IMR-90 (cell line): ENCODE results near the gene PDCD1LG2. TPM values are rescaled to one million over a fixed set of nuclear protein-coding genes. Genes with fewer than 3 reads are reported as not detected.

Experiments used
- ATAC-seq: fragments of 200-7000 bp; cut with Tn5 transposase; 2 replicates; pipeline ENCODE4 v1.9.1; 2020; ENCODE audit warnings: low read depth, mild to moderate bottlenecking, moderate library complexity
- BruUV-seq: library from RNA; stranded (reverse); fragments of 400-500 nt; replicated peaks from 2 replicates; lab custom pipeline; 2021; lab: Mats Ljungman, UMichigan
- CTCF ChIA-PET: fragments of 300-600 bp; formaldehyde crosslinking; extraction: SDS; loops from one replicate; lab custom pipeline; 2021; ENCODE audit warnings: antibody characterized with exemption; lab: Yijun Ruan, JAX
- POLR2A ChIA-PET: fragments of 300-600 bp; sonication (Branson Sonifier 250); formaldehyde crosslinking; loops from one replicate; lab custom pipeline; 2022; ENCODE audit warnings: antibody characterized with exemption; ENCODE audit not compliant: unreplicated experiment; lab: Charles Lee
- DNase-seq: peaks from one replicate; pipeline ENCODE4 v3.0.0; 2013
- H2AFZ ChIP-seq: replicated peaks from 2 replicates; pipeline ENCODE3; 2013; ENCODE audit warnings: low read length, mild to moderate bottlenecking; ENCODE audit not compliant: poor library complexity
- H2AK5ac ChIP-seq: 2 replicates; pipeline ENCODE4 v1.6.1; 2013; ENCODE audit warnings: low read depth, low read length, inconsistent platforms
- H2AK9ac ChIP-seq: replicated peaks from 2 replicates; pipeline ENCODE3; 2013; ENCODE audit warnings: mild to moderate bottlenecking, low read depth, low read length, moderate library complexity; ENCODE audit not compliant: poor library complexity
- H2BK120ac ChIP-seq: 2 replicates; pipeline ENCODE4 v1.6.1; 2013; ENCODE audit warnings: low read depth, low read length, inconsistent platforms
- H2BK15ac ChIP-seq: 3 replicates; pipeline ENCODE4 v1.6.1; 2013; ENCODE audit warnings: low read depth, low read length, inconsistent platforms
- H2BK20ac ChIP-seq: 2 replicates; pipeline ENCODE4 v1.6.1; 2013; ENCODE audit warnings: low read depth, mild to moderate bottlenecking, inconsistent platforms, low read length, moderate library complexity
- H2BK5ac ChIP-seq: 2 replicates; pipeline ENCODE4 v1.6.1; 2013; ENCODE audit warnings: mild to moderate bottlenecking, low read depth, low read length, inconsistent platforms; ENCODE audit not compliant: poor library complexity, severe bottlenecking
- H3K14ac ChIP-seq: replicated peaks from 2 replicates; pipeline ENCODE4 v1.6.1; 2013; ENCODE audit warnings: low read depth, low read length, inconsistent platforms
- H3K18ac ChIP-seq: 2 replicates; pipeline ENCODE4 v1.6.1; 2013; ENCODE audit warnings: low read depth, low read length, control low read depth
- H3K23ac ChIP-seq: 2 replicates; pipeline ENCODE4 v1.6.1; 2013; ENCODE audit warnings: low read depth, low read length, inconsistent platforms
- H3K27ac ChIP-seq: 2 replicates; pipeline ENCODE4 v1.5.1; 2013; ENCODE audit warnings: mild to moderate bottlenecking, control low read depth, low read length; ENCODE audit not compliant: insufficient read depth
- H3K27me3 ChIP-seq: 2 replicates; pipeline ENCODE4 v1.6.1; 2013; ENCODE audit warnings: low read length; ENCODE audit not compliant: control insufficient read depth, insufficient read depth
- H3K36me3 ChIP-seq: 2 replicates; pipeline ENCODE4 v1.6.1; 2013; ENCODE audit warnings: low read length, mixed read lengths; ENCODE audit not compliant: control insufficient read depth, insufficient read depth
- H3K4ac ChIP-seq: 2 replicates; pipeline ENCODE4 v1.6.1; 2013; ENCODE audit warnings: low read depth, low read length, inconsistent platforms
- H3K4me1 ChIP-seq: 2 replicates; pipeline ENCODE4 v1.6.1; 2013; ENCODE audit warnings: low read length, mixed read lengths; ENCODE audit not compliant: control insufficient read depth, insufficient read depth
- H3K4me2 ChIP-seq: 2 replicates; pipeline ENCODE4 v1.6.1; 2013; ENCODE audit warnings: low read depth, mild to moderate bottlenecking, control low read depth, low read length, moderate library complexity
- H3K4me3 ChIP-seq: 2 replicates; pipeline ENCODE4 v1.5.1; 2013; ENCODE audit warnings: low read depth, mild to moderate bottlenecking, control low read depth, low read length, moderate library complexity; ENCODE audit not compliant: insufficient read depth
- H3K56ac ChIP-seq: 2 replicates; pipeline ENCODE4 v1.6.1; 2013; ENCODE audit warnings: low read length, inconsistent platforms; ENCODE audit not compliant: insufficient read depth; ENCODE audit errors: extremely low read depth
- H3K79me1 ChIP-seq, 2 experiments: 2 replicates each; pipeline ENCODE4 v1.6.1; 2013; ENCODE audit warnings: low read length in 2 of 2, inconsistent platforms in 1 of 2, low read depth in 1 of 2
- H3K9ac ChIP-seq: 2 replicates; pipeline ENCODE4 v1.6.1; 2013; ENCODE audit warnings: low read depth, low read length, control low read depth
- H3K9me1 ChIP-seq: 2 replicates; pipeline ENCODE4 v1.6.1; 2013; ENCODE audit warnings: low read length, inconsistent platforms; ENCODE audit not compliant: insufficient read depth
- H3K9me3 ChIP-seq: 2 replicates; pipeline ENCODE4 v1.6.1; 2013; ENCODE audit warnings: low read length; ENCODE audit not compliant: control insufficient read depth, insufficient read depth
- H4K20me1 ChIP-seq: 2 replicates; pipeline ENCODE4 v1.6.1; 2013; ENCODE audit warnings: low read length, inconsistent platforms; ENCODE audit not compliant: insufficient read depth
- H4K5ac ChIP-seq: 2 replicates; pipeline ENCODE4 v1.6.1; 2013; ENCODE audit warnings: mild to moderate bottlenecking, low read depth, low read length, control low read depth
- H4K8ac ChIP-seq, 2 experiments: 2 replicates each; pipeline ENCODE4 v1.6.1; 2013; ENCODE audit warnings: low read depth in 2 of 2, low read length in 2 of 2, control low read depth in 1 of 2, inconsistent platforms in 1 of 2
- H4K91ac ChIP-seq: 2 replicates; pipeline ENCODE4 v1.6.1; 2013; ENCODE audit warnings: low read depth, low read length, inconsistent platforms; ENCODE audit not compliant: insufficient read depth
- BHLHE40 ChIP-seq: fragments of 150-350 bp; IDR thresholded peaks from 2 replicates; pipeline ENCODE4 v1.6.1; 2016; ENCODE audit warnings: mild to moderate bottlenecking, low read depth, low read length
- CEBPB ChIP-seq: IDR thresholded peaks from 2 replicates; pipeline ENCODE4 v1.6.1; 2012; ENCODE audit warnings: low read depth, low read length, improper control_type of control experiment
- CHD1 ChIP-seq: IDR thresholded peaks from 2 replicates; pipeline ENCODE4 v1.6.1; 2012; ENCODE audit warnings: low read depth, low read length, improper control_type of control experiment
- CTCF ChIP-seq: conservative IDR thresholded peaks from 2 replicates; pipeline ENCODE4 v1.5.1; 2012; ENCODE audit warnings: mild to moderate bottlenecking, low read depth, low read length, improper control_type of control experiment
- ELK1 ChIP-seq: fragments of 150-350 bp; IDR thresholded peaks from 2 replicates; pipeline ENCODE4 v1.6.1; 2016; ENCODE audit warnings: low read depth, mild to moderate bottlenecking, low read length, moderate library complexity, borderline replicate concordance
- FOS ChIP-seq: fragments of 150-350 bp; IDR thresholded peaks from 2 replicates; pipeline ENCODE4 v1.6.1; 2016; ENCODE audit warnings: low read depth, low read length
- MAFK ChIP-seq: IDR thresholded peaks from 2 replicates; pipeline ENCODE4 v1.6.1; 2012; ENCODE audit warnings: low read depth, low read length, improper control_type of control experiment
- MAZ ChIP-seq: IDR thresholded peaks from 2 replicates; pipeline ENCODE4 v1.6.1; 2012; ENCODE audit warnings: low read depth, mild to moderate bottlenecking, low read length, improper control_type of control experiment, moderate library complexity, borderline replicate concordance
- MXI1 ChIP-seq: IDR thresholded peaks from 2 replicates; pipeline ENCODE4 v1.6.1; 2012; ENCODE audit warnings: low read depth, mild to moderate bottlenecking, low read length, moderate library complexity, borderline replicate concordance
- NFE2L2 ChIP-seq: fragments of 150-350 bp; IDR thresholded peaks from 2 replicates; pipeline ENCODE4 v1.6.1; 2016; ENCODE audit warnings: low read depth, mild to moderate bottlenecking, low read length
- POLR2A ChIP-seq: IDR thresholded peaks from 2 replicates; pipeline ENCODE4 v1.6.1; 2012; ENCODE audit warnings: mild to moderate bottlenecking, low read depth, low read length
- RAD21 ChIP-seq: IDR thresholded peaks from 2 replicates; pipeline ENCODE4 v1.6.1; 2012; ENCODE audit warnings: low read length, improper control_type of control experiment
- RCOR1 ChIP-seq: IDR thresholded peaks from 2 replicates; pipeline ENCODE4 v1.6.1; 2012; ENCODE audit warnings: mild to moderate bottlenecking, low read length, improper control_type of control experiment; ENCODE audit not compliant: insufficient replicate concordance
- RFX5 ChIP-seq: IDR thresholded peaks from 2 replicates; pipeline ENCODE4 v1.8.0; 2012; ENCODE audit warnings: low read depth, mild to moderate bottlenecking, low read length, moderate library complexity
- SMC3 ChIP-seq: fragments of 150-350 bp; IDR thresholded peaks from 2 replicates; pipeline ENCODE4 v1.6.1; 2016; ENCODE audit warnings: low read depth, mild to moderate bottlenecking, antibody characterized with exemption, low read length, moderate library complexity
- USF2 ChIP-seq: fragments of 150-350 bp; IDR thresholded peaks from 2 replicates; pipeline ENCODE4 v1.6.1; 2017; ENCODE audit warnings: mild to moderate bottlenecking, antibody characterized with exemption, low read length, low read depth
- WGBS, 2 experiments: methylation state at CpG; one replicate each; pipeline versions ENCODE4 v1.1.5 to v1.1.7; 2013; ENCODE audit warnings: missing lambda C conversion rate in 2 of 2; ENCODE audit not compliant: insufficient read length in 1 of 2; ENCODE audit errors: extremely low coverage in 2 of 2; 5-methylcytosine and 5-hydroxymethylcytosine counted together
- dilution Hi-C: fragments of 300-500 bp; cut with HindIII; formaldehyde crosslinking; loops from one replicate; pipeline ENCODE4 v1.14.3; 2018; ENCODE audit warnings: low sequenced_read_pairs; ENCODE audit not compliant: unreplicated experiment
- in situ Hi-C: fragments of 300-500 bp; cut with MboI; formaldehyde crosslinking; loops from 3 replicates; pipeline ENCODE4 v1.14.3; 2019; ENCODE audit warnings: low sequenced_read_pairs, inconsistent platforms, mixed read lengths
- intact Hi-C: fragments of 100-400 bp; cut with micrococcal nuclease; formaldehyde crosslinking; loops from 2 replicates; pipeline ENCODE4 v1.10.0; 2022
- polyA plus RNA-seq, 3 experiments: library from polyadenylated mRNA; depleted of rRNA; stranded (reverse); fragments of >200 nt; gene quantifications; 2 replicates each; pipeline ENCODE4 v1.2.3, GENCODE V29; 2012; ENCODE audit warnings: low replicate concordance in 1 of 3
- total RNA-seq: library from RNA; depleted of rRNA; stranded (reverse); fragments of >200 nt; gene quantifications from 2 replicates; pipeline ENCODE4 v1.2.3, GENCODE V29; 2012

The PDCD1LG2 gene
- total and polyA plus RNA-seq, 2 of the 4 experiments (the other 2 are of a cell fraction) = 17.5 to 33.3 TPM

GRCh38 chr9:5620494-5620893 lies 110.2 kb downstream of the PDCD1LG2 start:
- intact Hi-C loops (no loop called here), in situ Hi-C loops (no loop called here), dilution Hi-C loops (no loop called here)
- POLR2A ChIA-PET = interaction anchor here (0.6 kb wide), 1 partner anchor 828 kb away, joined by 3 read pairs; no protein-coding TSS in a partner anchor
- Histone ChIP-seq H4K5ac (peak overlapping the region; percentile 63; the same call in 1 of the 2 replicates), H3K9me1 (peaks cover 3% of the 10 kb centered on the region; the same call in 1 of the 2 replicates), H3K18ac (peak overlapping the region; percentile 66; the same call in 1 of the 2 replicates), H4K20me1 (no peaks in the 10 kb centered on the region), H2BK20ac (peak overlapping the region; percentile 70; the same call in 1 of the 2 replicates), H3K56ac (no peak overlapping the region), H4K8ac (peak overlapping the region; percentile 30 to 57; a peak in 3 of 4 replicates), H2AK5ac (0 out of 2 replicates have a peak overlapping the region, but pooled peaks have one; percentile 77), H2BK15ac (peak overlapping the region; percentile 82; the same call in 2 of the 3 replicates), H4K91ac (no peak overlapping the region), H2AFZ (no peak overlapping the region), H3K9ac (no peak overlapping the region), H3K79me1 (peaks cover 27 to 49% of the 10 kb centered on the region in 2 experiments), H3K23ac (no peak overlapping the region), H3K9me3 (no peaks in the 10 kb centered on the region), H3K4me3 (no peak overlapping the region), H3K4ac (peak overlapping the region; percentile 37), H3K27ac (no peak overlapping the region), H3K36me3 (no peaks in the 10 kb centered on the region), H2BK5ac (peak overlapping the region; percentile 87), H2AK9ac (no peak overlapping the region), H3K4me1 (peaks cover 2% of the 10 kb centered on the region), H2BK120ac (peak overlapping the region; percentile 69; the same call in 1 of the 2 replicates), H3K27me3 (no peaks in the 10 kb centered on the region), H3K4me2 (no peak overlapping the region), H3K14ac (no peak overlapping the region; the same call in 1 of the 2 replicates)
- CTCF ChIA-PET = no interaction called here
- no peak for ATAC-seq
- WGBS, 2 experiments = no CpG with 5 or more reads among the region's 2 CpGs
- TF ChIP-seq POLR2A = no peak
- TF ChIP-seq CHD1 = no peak
- TF ChIP-seq BHLHE40 = no peak
- TF ChIP-seq RAD21 = no peak
- TF ChIP-seq USF2 = no peak
- TF ChIP-seq FOS = no peak
- no peak for TF ChIP-seq MXI1
- no peak for TF ChIP-seq MAZ
- TF ChIP-seq CTCF = no peak
- TF ChIP-seq NFE2L2 = no peak
- TF ChIP-seq SMC3 = no peak
- no peak for TF ChIP-seq RFX5
- TF ChIP-seq MAFK = no peak
- TF ChIP-seq ELK1 = no peak
- no peak for TF ChIP-seq RCOR1
- TF ChIP-seq CEBPB = no peak
- DNase-seq = no peak
- no TSS peak for BruUV-seq
